ENCODE results near the gene METTL24.

GRCh38 chr6:110357298-110357663 is 868 bp downstream of the METTL24 start:
- TF ChIP-seq CTCF (IDR thresholded peaks at IDR 0.05) (no peak), POLR2A (IDR thresholded peaks at IDR 0.05) (no peak), POLR2AphosphoS5 (IDR thresholded peaks at IDR 0.05) (no peak)
